ENCODE results near the gene PRMT2. TPM values are rescaled to one million over a fixed set of nuclear protein-coding genes. Genes with fewer than 3 reads are reported as not detected.
A peak's percentile ranks its signal among the peaks of the same experiment; 100 is the strongest.

The PRMT2 gene
- total RNA-seq (2014; rRNA removed; shearing (Covaris generic)), result 75.0 and 117 TPM in 2 replicates

DNA sequence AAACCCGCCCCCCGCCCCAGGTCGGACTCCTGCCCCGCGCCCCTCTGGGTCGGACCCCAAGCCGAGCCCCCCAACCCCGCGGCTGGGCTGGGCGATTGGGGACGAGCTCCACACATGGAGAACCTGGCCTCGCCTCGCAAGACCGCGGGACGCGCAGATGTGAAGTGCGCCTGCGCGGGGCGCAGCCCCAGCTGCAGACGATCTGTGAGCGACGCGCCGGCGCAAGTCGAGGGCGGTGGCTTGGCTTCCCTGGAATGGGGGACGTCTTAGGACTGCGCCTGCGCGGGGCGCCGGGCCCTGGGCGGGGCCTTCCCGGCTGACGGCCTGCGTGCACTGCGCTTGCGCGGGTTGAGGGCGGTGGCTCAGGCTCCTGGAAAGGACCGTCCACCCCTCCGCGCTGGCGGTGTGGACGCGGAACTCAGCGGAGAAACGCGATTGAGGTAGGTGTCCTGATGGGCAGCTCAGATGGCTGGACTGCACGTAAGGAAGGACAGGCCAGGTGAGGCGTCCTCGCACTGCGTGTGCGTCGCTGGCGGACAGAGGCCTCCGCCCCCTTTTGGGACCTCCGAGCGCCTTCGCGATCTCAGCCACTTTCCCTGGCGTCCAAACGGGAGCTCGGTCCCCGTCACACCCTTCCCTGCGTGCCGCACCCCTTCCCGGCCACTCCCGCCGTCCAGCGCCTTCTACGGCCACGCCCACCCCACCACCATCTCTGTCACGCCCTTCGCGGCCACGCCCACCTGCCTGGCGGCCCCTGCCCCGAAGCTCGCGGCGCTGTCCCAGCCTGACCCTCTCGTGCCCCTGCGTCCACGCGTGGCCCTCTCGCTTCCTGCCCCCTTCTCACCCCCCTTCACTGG lies at the start of gene PRMT2:
TSS of gene PRMT2 (plus strand) at position 351 of the 857 bp plus-strand sequence. CDS start 1,278 bp downstream, outside the sequence.
- DNase-seq (ENCODE audit: low read depth), result peak; percentile 98

DNA sequence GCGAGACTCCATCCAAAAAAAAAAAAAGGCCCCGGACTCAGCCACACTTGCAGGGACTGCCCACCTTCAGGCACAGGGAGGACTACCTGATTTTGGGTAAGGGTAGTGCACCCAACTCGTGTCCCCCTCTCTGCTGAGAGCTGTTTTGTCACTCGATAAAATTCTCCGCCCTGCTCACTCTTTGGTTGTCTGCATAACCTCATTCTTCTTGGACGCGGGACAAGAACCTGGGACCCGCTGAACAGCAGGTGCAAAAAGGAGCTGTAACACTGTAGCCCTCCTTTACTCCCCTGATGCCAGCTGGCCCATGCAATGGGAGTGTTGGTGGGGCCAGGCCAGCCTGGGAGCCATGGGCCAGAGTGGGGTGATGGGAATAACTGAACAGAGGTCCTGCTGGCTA lies 41.2 kb upstream of the PRMT2 start:
- no peak for DNase-seq (ENCODE audit: low read depth)

DNA sequence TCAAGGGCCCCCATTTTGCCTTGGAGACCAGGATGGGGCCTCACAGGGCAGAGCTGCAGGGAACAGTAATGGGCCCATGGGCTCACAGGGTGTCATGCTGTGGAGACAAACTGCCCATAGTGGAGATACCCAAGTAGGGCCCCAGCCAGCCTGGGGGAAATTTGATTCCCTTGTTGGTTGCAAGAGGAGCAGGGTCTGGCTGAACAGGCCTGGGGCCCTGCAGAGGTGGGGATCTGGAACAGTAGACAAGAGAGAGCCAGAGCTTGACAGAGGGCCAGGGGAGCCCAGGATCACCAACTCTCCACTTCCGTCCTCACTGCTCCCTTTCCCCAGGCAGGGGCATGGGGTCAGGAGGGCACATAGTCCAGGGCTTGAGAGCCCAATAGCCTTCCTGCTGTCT lies 39.3 kb upstream of the PRMT2 start:
- DNase-seq (ENCODE audit: low read depth), result no peak

DNA sequence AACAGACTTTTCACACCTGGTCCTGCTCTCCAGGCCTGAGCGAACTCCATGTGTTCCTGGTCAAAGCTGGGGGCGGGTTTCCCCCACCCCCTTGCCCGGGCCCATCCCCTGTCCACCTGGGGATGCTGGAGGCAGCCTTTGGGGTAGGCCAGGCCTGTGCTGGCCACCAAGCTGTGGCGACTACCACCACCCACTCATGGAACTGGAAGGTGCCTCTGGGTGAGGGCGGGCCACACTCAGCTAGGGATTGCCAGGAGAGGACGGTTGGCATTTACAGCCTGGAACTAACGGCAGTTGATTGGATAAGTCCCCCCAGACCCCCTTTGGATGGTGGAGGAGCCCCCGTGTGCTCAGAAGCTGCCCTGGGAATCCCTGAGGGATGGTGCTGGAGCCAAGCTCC lies 38.4 kb upstream of the PRMT2 start:
- DNase-seq (ENCODE audit: low read depth), result no peak

DNA sequence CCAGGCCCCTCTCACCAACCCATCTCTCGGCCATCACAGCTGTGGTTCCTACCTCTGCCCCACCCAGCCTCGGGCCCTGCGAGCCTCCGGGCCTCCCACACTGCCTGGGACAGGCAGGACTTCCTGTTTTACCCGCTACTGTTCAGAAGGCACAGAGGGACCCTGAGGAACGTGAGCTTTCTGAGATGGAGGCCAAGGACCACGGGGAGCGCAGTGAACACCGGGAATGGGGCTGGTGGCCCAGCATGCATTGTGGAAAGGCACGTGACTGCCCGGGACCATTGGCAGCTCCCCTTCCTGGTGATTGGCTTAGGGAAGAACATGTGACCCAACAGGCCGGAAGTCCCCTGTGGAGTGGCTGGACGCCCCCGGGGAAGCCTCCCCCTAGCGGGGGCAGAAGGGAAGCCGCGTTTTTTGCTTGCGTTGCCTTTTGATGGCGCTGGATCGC lies 37.6 kb upstream of the PRMT2 start:
- no peak for DNase-seq (ENCODE audit: low read depth)

DNA sequence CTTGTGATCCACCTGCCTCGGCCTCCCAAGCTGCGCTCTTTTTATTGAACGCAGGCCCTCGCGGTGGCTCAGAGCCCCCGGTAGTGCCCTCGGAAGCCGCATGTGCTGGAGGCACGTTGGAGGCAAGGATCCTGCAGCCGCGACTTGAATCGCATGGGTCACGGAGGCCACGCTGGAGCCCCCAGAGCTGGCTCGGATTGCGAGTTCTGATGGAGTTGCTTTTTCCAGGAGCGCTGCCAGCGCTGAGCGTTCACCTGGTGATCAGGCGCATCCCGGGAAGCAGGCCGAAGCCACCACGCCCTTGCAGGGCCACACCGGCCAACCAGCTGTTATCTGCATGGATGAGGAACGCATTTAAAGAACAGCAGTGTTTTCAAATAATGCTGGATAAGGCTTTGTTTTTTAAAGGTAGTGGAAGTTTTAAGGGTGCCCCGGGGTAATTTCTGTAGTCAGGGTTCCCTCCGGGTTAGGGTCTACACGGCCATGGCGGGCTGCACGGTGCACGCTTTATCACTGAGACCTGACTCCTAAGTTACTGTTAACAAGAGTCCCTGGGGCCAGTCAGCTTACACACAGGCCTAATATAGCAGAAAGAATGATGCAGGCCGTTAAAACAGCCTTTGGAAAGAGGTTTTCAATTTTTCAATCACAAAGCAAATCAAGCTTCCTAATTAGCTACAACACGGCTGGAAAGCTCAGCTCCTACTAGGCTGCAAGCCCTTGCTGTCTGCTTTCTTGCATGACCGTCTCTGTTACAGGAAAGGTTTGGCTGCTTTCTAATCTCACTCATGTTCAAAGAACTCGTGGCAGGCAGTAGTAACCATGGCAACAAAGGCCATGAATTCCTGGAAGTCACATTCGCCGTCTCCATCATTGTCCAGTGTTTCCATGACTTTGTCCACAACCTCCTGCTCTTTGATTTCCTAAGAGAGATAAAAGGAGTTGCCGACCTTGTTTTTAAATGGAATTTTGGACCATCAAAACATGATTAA lies 36.6 kb upstream of the PRMT2 start:
- peak; percentile 88 for DNase-seq (ENCODE audit: low read depth)

DNA sequence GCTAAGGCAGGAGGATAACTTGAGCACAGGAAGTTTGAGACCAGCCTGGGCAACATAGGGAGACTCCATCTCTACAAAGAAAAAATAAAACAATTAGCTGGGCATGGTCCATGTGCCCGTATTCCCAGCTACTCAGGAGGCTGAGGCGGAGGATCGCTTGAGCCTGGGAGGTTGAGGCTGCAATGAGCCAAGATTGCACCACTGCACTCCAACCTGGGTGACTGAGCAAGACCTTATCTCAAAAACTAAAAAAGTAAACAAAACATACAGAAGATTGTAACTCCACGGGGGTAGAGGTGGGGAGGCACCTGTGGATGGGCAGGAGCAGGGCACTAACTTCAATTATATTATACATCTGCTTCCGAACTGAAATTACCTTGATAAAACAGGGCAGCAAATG lies 35.2 kb upstream of the PRMT2 start:
- DNase-seq (ENCODE audit: low read depth), result no peak

DNA sequence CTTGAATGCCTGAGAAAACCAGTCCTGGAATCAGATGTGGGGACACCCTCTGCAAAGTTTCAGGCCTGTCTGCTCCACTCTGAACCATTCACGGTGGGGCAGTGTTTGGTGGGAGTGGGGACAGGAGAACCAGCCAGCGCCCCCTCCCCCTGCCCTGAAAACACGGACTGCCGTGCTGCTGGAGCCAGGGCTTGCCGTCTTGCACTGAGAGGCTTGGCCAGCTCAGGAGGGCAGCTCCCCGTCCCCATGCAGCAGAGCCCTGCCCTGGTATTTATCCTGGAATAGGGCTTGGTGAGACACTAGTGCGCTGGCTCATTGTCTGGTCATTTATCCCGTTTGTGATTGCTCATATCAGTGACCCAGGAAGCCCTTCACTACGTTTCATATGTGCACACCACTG lies 34.5 kb upstream of the PRMT2 start:
- DNase-seq (ENCODE audit: low read depth), result no peak

DNA sequence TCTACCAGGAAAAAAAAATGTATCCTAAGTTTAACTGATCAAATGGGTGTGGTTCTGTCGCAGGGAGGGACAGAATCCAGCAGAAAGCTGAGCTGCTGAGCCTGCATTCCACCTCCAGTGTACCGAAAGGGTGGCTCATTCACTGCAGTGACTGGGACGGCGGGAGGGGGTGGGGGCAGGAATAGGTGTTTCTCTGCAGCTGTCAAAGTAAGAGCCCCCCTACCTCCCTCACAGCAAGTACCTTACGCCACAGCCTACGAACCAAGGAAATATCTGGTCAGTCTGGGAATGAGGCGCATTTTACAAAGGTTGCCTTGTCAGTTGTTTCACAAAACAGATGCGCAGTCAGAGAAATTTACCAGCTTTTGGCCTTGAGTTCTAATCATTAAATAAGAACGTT lies 32.2 kb upstream of the PRMT2 start:
- DNase-seq (ENCODE audit: low read depth), result no peak

DNA sequence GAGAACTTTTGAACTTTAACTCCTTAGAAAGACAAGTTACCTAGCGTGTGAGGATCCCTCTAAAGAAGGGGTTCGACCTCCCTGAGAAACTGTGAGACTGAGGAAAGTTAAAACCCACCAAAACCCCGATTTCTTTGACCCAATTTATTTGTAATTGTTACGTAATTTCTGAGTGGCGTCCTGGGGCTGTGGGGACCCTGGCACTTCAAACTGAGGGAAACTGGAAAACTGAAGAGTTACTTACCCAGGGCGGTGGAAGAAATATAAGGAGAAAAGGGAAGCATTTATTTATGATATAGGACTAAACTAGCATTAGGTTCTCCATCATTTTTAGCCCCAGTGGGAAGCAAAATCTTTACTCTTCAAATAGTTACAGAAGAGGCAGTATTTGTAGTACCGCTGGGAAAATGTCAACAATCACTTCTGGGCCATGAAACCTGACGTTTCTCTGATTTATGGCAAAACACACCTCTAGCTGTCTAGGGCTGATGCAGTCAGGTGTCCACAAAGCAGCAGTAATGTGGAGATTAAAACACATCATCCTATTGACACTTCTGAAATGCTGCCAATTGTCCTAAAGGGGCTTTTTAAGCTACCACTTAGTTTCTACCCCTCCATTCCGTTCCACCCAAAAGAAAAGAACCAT lies 31.0 kb upstream of the PRMT2 start:
- no peak for DNase-seq (ENCODE audit: low read depth)

DNA sequence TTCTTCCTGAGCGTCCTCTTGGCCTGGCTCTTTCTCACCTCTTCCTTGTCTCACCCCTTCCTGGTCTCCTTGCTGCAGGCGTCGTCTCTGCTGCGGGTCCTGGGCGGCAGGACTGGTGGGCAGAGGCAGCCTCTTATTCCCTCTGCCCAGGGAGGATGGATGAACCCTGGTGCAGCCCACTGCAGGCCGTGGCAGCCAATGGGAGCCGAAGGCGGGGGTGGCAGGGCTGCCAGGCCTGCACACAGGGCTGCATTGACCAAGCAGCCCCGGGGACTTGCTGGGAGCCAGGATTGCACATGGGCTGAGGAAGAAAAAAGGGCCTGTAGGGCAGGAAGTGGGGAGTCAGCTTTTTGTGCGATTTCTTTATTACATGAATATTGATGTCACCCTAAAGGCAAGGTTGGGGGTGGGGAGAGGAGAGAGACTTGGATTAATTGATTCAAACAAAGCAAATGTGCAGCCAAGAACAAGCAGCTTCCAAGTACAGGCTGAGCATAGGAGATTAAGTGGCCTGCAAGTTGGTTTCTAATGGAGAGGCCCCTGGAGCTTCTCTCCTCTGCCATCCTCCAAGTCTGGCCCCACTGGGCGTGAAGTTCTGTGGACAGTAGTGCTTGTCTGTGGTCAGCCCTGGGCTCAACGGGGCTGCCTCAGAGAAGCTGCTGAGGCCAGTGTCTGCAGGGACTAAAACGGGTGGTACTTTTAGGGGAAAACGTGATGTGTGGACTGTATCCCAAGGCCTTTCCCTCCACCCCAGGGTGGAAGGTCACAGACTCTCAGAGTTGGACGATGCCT lies 30.3 kb upstream of the PRMT2 start, which contains the start of gene S100B:
TSS of gene S100B (minus strand) at position 108 of the 792 bp plus-strand sequence. CDS start 2,667 bp downstream, outside the sequence.
- no peak for DNase-seq (ENCODE audit: low read depth)

DNA sequence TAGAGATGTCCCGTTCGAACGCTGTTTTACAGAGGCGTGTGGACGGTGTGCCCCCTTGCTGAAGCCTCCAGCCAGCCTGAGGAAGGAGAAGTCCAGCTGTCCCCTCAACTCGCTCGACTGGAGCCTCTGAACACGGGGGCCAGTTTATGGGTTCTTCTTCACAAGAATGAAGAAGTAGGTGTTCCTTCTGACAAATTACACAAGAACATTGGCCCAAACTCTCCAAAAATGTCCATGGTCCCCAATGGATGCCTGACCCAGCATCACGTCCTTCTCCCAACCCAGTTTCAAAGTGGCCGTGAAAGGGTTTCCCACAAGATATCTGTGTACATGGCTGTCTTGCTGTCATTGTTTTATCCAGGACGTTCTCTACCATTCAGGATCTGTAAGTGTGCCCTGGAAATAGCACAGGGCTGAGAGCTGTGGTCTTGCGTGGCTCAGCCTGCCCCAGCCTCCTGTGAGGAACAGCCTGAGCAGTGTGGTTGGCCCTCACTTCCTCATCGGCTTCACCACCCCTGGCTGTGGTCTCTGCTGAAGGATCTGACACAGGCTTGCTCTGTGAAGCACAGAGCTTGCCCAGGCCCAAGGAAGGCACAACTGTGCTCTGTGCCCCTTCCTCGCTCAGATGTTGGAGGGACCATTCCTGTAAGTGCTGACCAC lies 29.6 kb upstream of the PRMT2 start:
- no peak for DNase-seq (ENCODE audit: low read depth)

DNA sequence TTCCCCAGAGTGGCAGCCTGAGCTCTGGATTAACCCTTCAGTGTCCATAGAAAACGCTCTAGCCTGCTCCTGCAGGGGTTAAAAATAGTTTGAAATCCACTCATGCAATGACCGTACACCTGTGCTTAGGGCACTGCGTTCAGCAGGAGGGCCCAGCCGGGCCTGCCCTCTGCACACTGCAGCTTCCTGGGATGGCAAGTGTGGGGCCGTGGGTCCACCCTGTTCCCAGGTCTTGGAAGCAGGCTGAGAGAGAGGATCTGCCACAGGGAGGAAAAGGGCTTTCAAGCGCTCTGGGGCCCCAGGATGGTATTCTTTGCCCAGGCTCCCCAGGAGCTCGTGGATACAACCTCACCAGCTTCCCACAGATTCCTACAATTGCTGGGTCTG lies 29.1 kb upstream of the PRMT2 start:
- DNase-seq (ENCODE audit: low read depth), result no peak

DNA sequence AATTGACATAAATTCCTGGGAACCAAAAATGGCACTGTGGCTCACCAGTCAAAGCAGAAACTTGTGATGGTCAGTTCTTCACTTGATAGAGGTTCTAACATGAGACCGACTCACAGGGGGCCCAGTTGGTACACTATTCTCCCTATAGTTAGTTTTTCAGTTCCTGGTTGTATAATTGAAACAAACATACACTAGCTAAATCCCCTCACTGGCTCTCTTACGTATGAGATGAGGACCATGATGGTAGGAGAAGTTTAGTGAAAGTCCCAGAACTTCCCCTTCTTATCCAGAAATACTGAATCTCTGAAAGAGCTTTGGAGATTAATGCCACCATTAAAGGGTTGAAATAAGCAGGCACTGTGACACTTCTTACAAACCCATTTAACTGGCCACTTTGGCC lies 27.8 kb upstream of the PRMT2 start:
- no peak for DNase-seq (ENCODE audit: low read depth)

DNA sequence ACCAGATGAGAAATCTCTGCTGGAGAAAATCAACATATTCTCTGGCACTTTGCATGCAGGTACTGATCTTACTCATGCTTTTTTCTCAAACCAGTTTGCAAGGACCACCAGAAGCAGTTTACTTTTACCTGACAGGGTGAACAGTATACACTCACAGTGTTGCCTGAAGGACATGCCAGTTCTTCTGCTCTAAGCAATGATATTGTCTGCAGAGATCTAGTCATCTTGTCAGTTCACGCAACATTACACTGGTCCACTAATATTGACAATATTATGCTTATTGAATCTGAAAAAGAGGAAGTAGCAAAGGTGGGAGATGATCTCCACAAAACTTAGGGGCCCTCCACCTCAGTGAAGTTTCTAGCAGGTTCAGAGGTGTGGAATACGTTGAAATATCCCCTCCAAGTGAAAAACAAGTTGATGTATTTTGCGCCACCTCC lies 26.8 kb upstream of the PRMT2 start:
- no peak for DNase-seq (ENCODE audit: low read depth)

DNA sequence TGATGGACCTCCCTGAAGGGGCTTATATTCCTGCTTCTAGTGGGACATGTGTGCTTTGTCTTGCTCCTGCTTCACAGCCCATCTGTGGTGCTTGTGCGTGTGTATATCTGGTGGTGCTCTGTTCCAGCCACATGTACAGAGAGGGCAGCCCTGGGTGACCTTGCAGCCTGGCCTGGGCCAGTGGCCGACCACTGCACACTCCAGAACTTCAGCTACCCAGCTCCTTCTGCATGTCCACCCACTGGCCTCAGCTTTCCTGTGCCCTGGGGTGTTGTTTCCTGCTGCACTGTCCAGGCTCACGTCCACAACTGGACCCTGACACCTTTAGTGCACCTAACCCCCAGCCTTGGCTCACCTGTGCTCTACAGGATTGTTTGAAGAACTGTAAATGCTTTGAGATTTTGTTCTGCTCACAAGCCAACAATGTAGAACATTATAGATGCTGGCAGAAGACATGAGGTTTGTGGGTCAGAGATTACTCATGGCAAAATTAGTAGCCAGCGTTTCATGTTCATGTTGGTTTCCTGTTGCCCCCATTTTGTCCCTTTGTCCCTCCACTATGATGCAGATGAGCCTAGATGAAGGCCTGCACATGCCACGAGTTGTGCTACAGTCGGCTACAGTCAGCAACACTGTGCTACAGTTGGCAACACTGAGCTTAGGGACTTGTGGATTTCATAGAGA lies 25.3 kb upstream of the PRMT2 start:
- peak; percentile 52 for DNase-seq (ENCODE audit: low read depth)

DNA sequence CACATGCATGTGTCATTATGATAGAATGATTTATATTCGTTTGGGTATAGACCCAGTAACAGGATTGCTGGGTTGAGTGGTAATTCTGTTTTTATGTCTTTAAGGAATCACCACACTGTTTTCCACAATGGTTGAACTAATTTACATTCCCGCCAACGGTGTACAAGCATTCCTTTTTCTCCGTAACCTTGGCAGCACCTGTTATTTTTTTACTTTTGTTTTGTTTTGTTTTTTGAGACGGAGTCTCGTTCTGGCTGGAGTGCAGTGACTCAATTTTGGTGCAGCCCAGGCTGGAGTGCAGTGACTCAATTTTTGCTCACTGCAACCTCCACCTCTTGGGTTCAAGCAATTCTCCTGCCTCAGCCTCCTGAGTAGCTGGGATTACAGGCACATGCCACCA lies 22.1 kb upstream of the PRMT2 start:
- DNase-seq (ENCODE audit: low read depth), result peak; percentile 65

DNA sequence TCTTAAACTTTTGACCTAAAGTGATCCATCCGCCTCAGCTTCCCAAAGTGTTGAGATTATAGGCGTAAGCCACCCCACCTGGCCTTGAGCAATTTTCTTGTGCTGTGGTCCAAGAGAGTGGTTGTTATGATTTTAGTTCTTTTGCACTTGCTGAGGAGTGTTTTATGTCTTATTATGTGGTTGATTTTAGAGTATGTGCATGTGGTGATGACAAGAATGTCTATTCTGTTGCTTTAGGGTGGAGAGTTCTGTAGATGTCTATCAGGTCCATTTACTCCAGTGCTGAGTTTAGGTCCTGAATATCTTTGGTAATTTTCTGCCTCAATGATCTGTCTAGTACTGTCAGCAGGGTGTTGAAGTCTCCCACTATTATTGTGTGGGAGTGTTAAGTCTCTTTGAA lies 19.4 kb upstream of the PRMT2 start:
- no peak for DNase-seq (ENCODE audit: low read depth)

DNA sequence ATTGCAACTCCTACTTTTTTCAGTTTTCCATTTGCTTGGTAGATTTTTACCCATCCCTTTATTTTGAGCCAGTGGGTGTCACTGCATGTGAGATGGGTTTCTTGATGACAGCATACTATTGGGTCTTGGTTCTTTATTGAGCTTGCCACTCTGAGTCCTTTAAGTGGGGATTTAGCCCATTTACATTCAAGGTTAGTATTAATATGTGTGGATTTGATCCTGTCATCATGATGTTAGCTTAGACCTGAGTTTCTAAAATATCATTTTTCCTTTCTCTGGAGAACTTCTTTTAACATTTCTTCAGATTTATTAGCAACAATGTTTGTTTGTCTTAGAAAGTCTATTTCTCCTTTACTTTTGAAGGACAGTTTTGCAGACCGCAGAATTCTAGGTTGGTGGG lies 18.8 kb upstream of the PRMT2 start:
- DNase-seq (ENCODE audit: low read depth), result no peak
